ENCODE results near the gene SH3BGR.

DNA sequence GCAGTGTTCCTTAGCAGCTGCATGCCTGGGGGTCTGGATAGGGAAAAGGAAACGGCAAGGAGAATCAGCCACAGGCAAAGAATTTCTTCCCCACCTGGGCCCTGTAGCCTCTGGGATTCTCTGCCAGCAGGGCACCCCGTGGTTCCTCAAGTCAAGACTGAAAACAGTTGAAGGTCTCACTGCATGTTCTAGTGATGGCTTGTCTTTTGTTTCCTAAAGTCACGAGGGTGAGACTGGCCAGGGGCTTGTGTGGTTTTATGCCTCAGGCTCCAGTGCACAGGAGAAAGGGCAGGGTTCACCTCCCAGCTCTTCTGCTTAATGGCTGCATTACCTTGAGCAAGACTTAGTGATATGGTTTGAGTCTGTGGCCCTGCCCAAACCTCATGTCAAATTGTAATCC, 107.7 kb downstream of the SH3BGR start:
- no peak for TF ChIP-seq POLR2A (IDR thresholded peaks at IDR 0.05; ENCODE audit: control extremely low read depth in 1 of 2, low read depth in 2 of 2, low read length in 2 of 2)
- TF ChIP-seq, protein P1, sequence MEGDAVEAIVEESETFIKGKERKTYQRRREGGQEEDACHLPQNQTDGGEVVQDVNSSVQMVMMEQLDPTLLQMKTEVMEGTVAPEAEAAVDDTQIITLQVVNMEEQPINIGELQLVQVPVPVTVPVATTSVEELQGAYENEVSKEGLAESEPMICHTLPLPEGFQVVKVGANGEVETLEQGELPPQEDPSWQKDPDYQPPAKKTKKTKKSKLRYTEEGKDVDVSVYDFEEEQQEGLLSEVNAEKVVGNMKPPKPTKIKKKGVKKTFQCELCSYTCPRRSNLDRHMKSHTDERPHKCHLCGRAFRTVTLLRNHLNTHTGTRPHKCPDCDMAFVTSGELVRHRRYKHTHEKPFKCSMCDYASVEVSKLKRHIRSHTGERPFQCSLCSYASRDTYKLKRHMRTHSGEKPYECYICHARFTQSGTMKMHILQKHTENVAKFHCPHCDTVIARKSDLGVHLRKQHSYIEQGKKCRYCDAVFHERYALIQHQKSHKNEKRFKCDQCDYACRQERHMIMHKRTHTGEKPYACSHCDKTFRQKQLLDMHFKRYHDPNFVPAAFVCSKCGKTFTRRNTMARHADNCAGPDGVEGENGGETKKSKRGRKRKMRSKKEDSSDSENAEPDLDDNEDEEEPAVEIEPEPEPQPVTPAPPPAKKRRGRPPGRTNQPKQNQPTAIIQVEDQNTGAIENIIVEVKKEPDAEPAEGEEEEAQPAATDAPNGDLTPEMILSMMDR (IDR thresholded peaks at IDR 0.05; ENCODE audit: control extremely low read depth in 1 of 3, insufficient read depth in 1 of 3, low read depth in 1 of 3, low read length in 3 of 3), result no peak
- no peak for TF ChIP-seq GABPA (IDR thresholded peaks at IDR 0.05; ENCODE audit: borderline replicate concordance, insufficient read depth, low read length)
- no peak for TF ChIP-seq POLR2AphosphoS5 (IDR thresholded peaks at IDR 0.05; ENCODE audit: low read depth, low read length)
- TF ChIP-seq KDM1A (IDR thresholded peaks at IDR 0.05; ENCODE audit: borderline replicate concordance, low read length), result no peak
- TF ChIP-seq RBBP5 (IDR thresholded peaks at IDR 0.05; ENCODE audit: borderline replicate concordance, low read depth, low read length), result no peak
- no peak for TF ChIP-seq NRF1 (IDR thresholded peaks at IDR 0.05; ENCODE audit: low read depth, low read length)
- TF ChIP-seq SP2 (IDR thresholded peaks at IDR 0.05; ENCODE audit: low read length), result no peak
- TF ChIP-seq EP300 (IDR thresholded peaks at IDR 0.05; ENCODE audit: borderline replicate concordance in 1 of 2, low read depth in 2 of 2, low read length in 2 of 2), result no peak
- no peak for TF ChIP-seq SP4 (IDR thresholded peaks at IDR 0.05; ENCODE audit: low read length)
